ENCODE data around the gene AHRR. TPM values are rescaled to one million over a fixed set of nuclear protein-coding genes. Genes with fewer than 3 reads are reported as not detected.
A peak's percentile ranks its signal among the peaks of the same experiment; 100 is the strongest.
"Not testable (repeated sequence)": the region's sequence is repeated elsewhere in the genome, so short reads cannot be mapped to it uniquely, and the experiment has no call there.

Gene AHRR
- total and polyA plus RNA-seq, 2 donors (not counting 1 experiment from before 2014, with no cell fraction given): 11.3 to 26.4 TPM

DNA sequence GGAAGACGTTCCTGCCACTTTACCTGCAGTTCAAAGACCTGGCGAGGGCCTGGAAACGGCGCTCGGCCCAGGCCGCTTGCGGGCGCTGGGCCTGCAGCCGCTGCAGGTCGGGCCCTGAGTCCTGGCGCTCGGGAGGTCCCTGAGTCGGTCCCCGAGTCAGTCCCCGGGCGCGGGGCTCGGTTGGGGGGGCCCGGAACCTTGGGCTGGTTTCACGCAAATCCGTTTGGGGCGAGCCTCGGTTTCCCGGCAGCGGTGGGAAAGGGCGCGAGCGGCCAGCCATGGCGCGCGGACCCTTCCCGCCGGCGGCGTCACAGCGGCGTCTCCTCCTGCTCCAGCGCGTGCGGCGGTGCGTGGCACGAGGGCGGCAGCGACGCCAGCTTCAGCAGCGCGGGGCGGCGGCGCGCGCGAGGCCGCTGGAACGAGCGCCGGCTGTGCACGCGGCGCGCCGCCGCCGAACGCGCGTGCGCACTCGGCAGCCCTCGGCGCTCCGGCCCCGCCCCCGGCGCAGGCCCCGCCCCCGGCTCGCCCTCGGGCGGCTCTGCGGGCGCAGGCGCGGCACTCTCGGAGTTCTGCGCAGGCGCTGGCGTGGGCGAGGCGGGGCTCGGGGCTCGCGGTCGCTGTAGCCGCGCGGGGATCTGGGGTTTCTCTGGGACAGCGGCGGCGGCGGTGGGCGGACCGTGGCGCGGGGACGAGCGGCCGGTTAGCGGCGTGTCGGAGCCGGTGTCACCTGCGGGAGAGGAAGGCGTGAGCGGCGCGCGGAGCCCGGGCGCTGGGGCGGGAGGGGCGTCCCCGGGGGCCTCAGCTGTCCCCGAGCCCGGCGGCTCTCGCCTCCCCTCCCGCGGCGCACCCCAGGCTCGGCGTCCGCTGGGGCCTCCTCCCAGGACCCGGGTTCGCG lies 151.4 kb downstream of the AHRR start:
- TF ChIP-seq, protein P1, sequence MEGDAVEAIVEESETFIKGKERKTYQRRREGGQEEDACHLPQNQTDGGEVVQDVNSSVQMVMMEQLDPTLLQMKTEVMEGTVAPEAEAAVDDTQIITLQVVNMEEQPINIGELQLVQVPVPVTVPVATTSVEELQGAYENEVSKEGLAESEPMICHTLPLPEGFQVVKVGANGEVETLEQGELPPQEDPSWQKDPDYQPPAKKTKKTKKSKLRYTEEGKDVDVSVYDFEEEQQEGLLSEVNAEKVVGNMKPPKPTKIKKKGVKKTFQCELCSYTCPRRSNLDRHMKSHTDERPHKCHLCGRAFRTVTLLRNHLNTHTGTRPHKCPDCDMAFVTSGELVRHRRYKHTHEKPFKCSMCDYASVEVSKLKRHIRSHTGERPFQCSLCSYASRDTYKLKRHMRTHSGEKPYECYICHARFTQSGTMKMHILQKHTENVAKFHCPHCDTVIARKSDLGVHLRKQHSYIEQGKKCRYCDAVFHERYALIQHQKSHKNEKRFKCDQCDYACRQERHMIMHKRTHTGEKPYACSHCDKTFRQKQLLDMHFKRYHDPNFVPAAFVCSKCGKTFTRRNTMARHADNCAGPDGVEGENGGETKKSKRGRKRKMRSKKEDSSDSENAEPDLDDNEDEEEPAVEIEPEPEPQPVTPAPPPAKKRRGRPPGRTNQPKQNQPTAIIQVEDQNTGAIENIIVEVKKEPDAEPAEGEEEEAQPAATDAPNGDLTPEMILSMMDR (conservative IDR thresholded peaks at IDR 0.05 in 1 of 2, IDR thresholded peaks at IDR 0.05 in 1 of 2; ENCODE audit: low read depth in 1 of 2, low read length in 2 of 2): no peak
- no peak for TF ChIP-seq EZH2 (IDR thresholded peaks at IDR 0.05; ENCODE audit: low read length, missing control alignments)
- H3K4me1 ChIP-seq (ENCODE audit: control insufficient read depth, extremely low read depth, insufficient read depth, low read length): no peaks in the 10 kb centered on the region
- H3K27ac ChIP-seq (ENCODE audit: insufficient read depth, low read length): peak overlapping the region; percentile 79
- H3K4me2 ChIP-seq (ENCODE audit: extremely low read depth, insufficient read depth, low read length): peak overlapping the region; percentile 92
- peak overlapping the region; percentile 49 for H2AFZ ChIP-seq (ENCODE audit: low read length)
- no peaks in the 10 kb centered on the region for H4K20me1 ChIP-seq (ENCODE audit: control insufficient read depth, extremely low read depth, insufficient read depth, low read length)
- no peaks in the 10 kb centered on the region for H3K9me3 ChIP-seq (ENCODE audit: control insufficient read depth, insufficient read depth, low read depth, low read length)
- peaks cover 2% of the 10 kb centered on the region for H3K36me3 ChIP-seq (ENCODE audit: control insufficient read depth, insufficient read depth, low read length)
- DNase-seq (ENCODE audit: low read depth in 2 of 2): peak; percentile 72 to 75
- peak overlapping the region; percentile 88 for H3K9ac ChIP-seq (ENCODE audit: insufficient read depth, low read length)
- peak overlapping the region; percentile 61 to 84 (median 68) for H3K4me3 ChIP-seq (replicated peaks in 1 of 4; ENCODE audit: control extremely low read depth in 1 of 4, insufficient read depth in 1 of 4, low read depth in 3 of 4, low read length in 4 of 4)
- peaks cover 6% of the 10 kb centered on the region for H3K27me3 ChIP-seq (ENCODE audit: control insufficient read depth, insufficient read depth, low read length)
- peaks cover 1% of the 10 kb centered on the region for H3K79me2 ChIP-seq (ENCODE audit: control insufficient read depth, insufficient read depth, low read length)

DNA sequence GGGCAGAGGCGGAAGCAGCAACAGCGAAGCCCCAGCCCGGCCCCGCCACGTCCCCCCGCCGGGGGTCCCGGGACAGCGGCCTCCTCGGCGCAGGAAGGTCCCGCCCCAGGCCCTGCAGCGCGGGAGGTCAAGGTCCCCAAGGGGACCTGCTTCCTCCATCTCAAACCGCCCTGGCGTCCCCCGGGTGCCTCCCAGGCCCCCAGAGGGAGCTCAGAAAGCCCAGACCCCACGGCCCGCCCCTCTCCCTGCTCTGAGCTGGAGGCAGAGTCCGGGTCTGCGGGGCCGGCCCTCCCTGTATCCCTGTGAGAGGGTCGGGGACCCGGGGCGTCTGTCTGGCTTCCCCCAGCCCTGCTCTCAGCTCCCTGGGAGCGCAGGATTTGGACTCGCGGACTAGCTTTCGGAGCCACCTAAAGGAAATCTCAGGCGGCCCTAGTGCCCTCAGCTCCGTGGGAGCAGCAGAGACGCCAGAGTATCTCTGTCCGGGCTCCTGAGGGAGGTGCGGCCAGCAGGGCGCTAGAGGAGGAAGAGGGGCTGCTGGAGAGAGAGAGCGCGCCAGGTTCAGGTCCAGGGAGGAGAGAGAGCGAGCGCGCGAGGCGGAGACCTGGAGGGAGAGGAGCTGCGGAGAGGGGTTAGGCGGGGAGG lies 152.2 kb downstream of the AHRR start:
- TF ChIP-seq EZH2 (IDR thresholded peaks at IDR 0.05; ENCODE audit: low read length, missing control alignments): no peak
- TF ChIP-seq, protein P1 (conservative IDR thresholded peaks at IDR 0.05 in 1 of 2, IDR thresholded peaks at IDR 0.05 in 1 of 2; ENCODE audit: low read depth in 1 of 2, low read length in 2 of 2): no peak
- Histone ChIP-seq H3K4me1 (ENCODE audit: control insufficient read depth, extremely low read depth, insufficient read depth, low read length) (no peaks in the 10 kb centered on the region), H3K27ac (ENCODE audit: insufficient read depth, low read length) (peak overlapping the region; percentile 14), H4K20me1 (ENCODE audit: control insufficient read depth, extremely low read depth, insufficient read depth, low read length) (no peaks in the 10 kb centered on the region), H3K9me3 (ENCODE audit: control insufficient read depth, insufficient read depth, low read depth, low read length) (no peaks in the 10 kb centered on the region), H3K4me3 (replicated peaks in 1 of 4; ENCODE audit: control extremely low read depth in 1 of 4, insufficient read depth in 1 of 4, low read depth in 3 of 4, low read length in 4 of 4) (peak overlapping the region; percentile 54 to 84 (median 68)), H2AFZ (ENCODE audit: low read length) (no peak overlapping the region), H3K79me2 (ENCODE audit: control insufficient read depth, insufficient read depth, low read length) (peaks cover 1% of the 10 kb centered on the region), H3K4me2 (ENCODE audit: extremely low read depth, insufficient read depth, low read length) (peak overlapping the region; percentile 80), H3K27me3 (ENCODE audit: control insufficient read depth, insufficient read depth, low read length) (peaks cover 6% of the 10 kb centered on the region), H3K36me3 (ENCODE audit: control insufficient read depth, insufficient read depth, low read length) (peaks cover 2% of the 10 kb centered on the region), H3K9ac (ENCODE audit: insufficient read depth, low read length) (peak overlapping the region; percentile 70)
- DNase-seq (ENCODE audit: low read depth in 2 of 2): peak; percentile 28 to 47

DNA sequence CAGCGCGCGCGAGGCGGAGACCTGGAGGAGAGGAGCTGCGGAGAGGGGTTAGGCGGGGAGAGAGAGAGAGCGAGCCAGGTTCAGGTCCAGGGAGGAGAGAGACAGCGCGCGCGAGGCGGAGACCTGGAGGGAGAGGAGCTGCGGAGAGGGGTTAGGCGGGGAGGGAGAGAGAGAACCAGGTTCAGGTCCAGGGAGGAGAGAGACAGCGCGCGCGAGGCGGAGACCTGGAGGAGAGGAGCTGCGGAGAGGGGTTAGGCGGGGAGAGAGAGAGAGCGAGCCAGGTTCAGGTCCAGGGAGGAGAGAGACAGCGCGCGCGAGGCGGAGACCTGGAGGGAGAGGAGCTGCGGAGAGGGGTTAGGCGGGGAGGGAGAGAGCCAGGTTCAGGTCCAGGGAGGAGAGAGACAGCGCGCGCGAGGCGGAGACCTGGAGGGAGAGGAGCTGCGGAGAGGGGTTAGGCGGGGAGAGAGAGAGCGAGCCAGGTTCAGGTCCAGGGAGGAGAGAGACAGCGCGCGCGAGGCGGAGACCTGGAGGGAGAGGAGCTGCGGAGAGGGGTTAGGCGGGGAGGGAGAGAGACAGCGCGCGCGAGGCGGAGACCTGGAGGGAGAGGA lies 152.8 kb downstream of the AHRR start:
- not testable (repeated sequence) for H2AFZ ChIP-seq (ENCODE audit: low read length)

More for the DNA sequence above, 152.8 kb downstream of the AHRR start:
- Histone ChIP-seq H3K4me2 (ENCODE audit: extremely low read depth, insufficient read depth, low read length) (peak overlapping the region; percentile 80), H3K4me3 (replicated peaks in 1 of 4; ENCODE audit: control extremely low read depth in 1 of 4, insufficient read depth in 1 of 4, low read depth in 3 of 4, low read length in 4 of 4) (peak overlapping the region in 3 of 4 experiments; percentile 63 to 84 (median 72))
- not testable (repeated sequence) for H3K4me1 ChIP-seq (ENCODE audit: control insufficient read depth, extremely low read depth, insufficient read depth, low read length); H3K27me3 ChIP-seq (ENCODE audit: control insufficient read depth, insufficient read depth, low read length); H3K36me3 ChIP-seq (ENCODE audit: control insufficient read depth, insufficient read depth, low read length); H3K27ac ChIP-seq (ENCODE audit: insufficient read depth, low read length); H3K9me3 ChIP-seq (ENCODE audit: control insufficient read depth, insufficient read depth, low read depth, low read length); H4K20me1 ChIP-seq (ENCODE audit: control insufficient read depth, extremely low read depth, insufficient read depth, low read length); H3K79me2 ChIP-seq (ENCODE audit: control insufficient read depth, insufficient read depth, low read length); H3K9ac ChIP-seq (ENCODE audit: insufficient read depth, low read length)
- peak in 1 of 2 donors; percentile 10 for DNase-seq (ENCODE audit: low read depth in 2 of 2)

Data from fibroblast of lung (primary cell).